Tibial artery (tissue), 4 donors: ENCODE measurements around the gene GFY.

ENCODE experiments used
- DNase-seq, 2 donors: peaks; one replicate each; pipeline ENCODE4 v3.0.0-alpha.2; 2019
- H3K27ac ChIP-seq, 2 donors: fragments of 200-600 bp; sonication (generic) in 1 of 2; 1 replicate in 1 of 2; 2 replicates in 1 of 2; pipeline ENCODE4 v1.5.1; 2018 to 2019; ENCODE audit warnings: mild to moderate bottlenecking in 1 of 2
- H3K27me3 ChIP-seq, 2 donors: fragments of 200-600 bp; sonication (generic) in 1 of 2; one replicate each; pipeline versions ENCODE4 v1.5.1 to v1.6.0; 2016 to 2019
- H3K36me3 ChIP-seq, 3 donors: fragments of 200-600 bp; sonication (generic) in 2 of 3; one replicate each; pipeline ENCODE4 v1.5.1; 2016 to 2019; ENCODE audit warnings: mild to moderate bottlenecking in 2 of 3
- H3K4me1 ChIP-seq, 4 donors: fragments of 200-600 bp; sonication (generic) in 2 of 4; 1 replicate in 3 of 4; 2 replicates in 1 of 4; pipeline ENCODE4 v1.5.1; 2016 to 2019
- H3K4me3 ChIP-seq, 2 donors: fragments of 200-600 bp; sonication (generic) in 1 of 2; 1 replicate in 1 of 2; 2 replicates in 1 of 2; pipeline ENCODE4 v1.5.1; 2018 to 2019; ENCODE audit warnings: mild to moderate bottlenecking in 2 of 2
- H3K9me3 ChIP-seq, 3 donors: fragments of 200-600 bp; sonication (generic) in 1 of 3; one replicate each; pipeline ENCODE4 v1.5.1; 2016 to 2019
- CTCF ChIP-seq, 2 experiments: fragments of 200-600 bp in 1 of 2; fragments of 450-650 bp in 1 of 2; IDR thresholded peaks; one replicate each; pipeline ENCODE4 v1.5.1; 2017 to 2019; ENCODE audit warnings: antibody characterized with exemption in 2 of 2, mild to moderate bottlenecking in 1 of 2, moderate library complexity in 1 of 2
- intact Hi-C: fragments of 100-400 bp; cut with DNase I; formaldehyde crosslinking; loops from one replicate; pipeline ENCODE4 v1.15.0; 2023; ENCODE audit warnings: low total_unique reads

Gene GFY

GRCh38 chr19:49440439-49441209, 15.4 kb downstream of the GFY start:
- no peaks in the 10 kb centered on the region for H3K36me3 ChIP-seq
- H3K4me1 ChIP-seq = peaks cover 0 to 24% (median 10%) of the 10 kb centered on the region in 4 donors
- peaks cover 0 to 70% of the 10 kb centered on the region in 2 donors for H3K27me3 ChIP-seq
- no peak for TF ChIP-seq CTCF (IDR thresholded peaks at IDR 0.05)
- peak overlapping the region; percentile 7 to 34 for H3K4me3 ChIP-seq
- DNase-seq = no peak
- intact Hi-C loops = loop anchor here (10.0 kb wide), 1 partner anchor 176 kb away; no protein-coding TSS in a partner anchor
- no peak overlapping the region for H3K27ac ChIP-seq
- no peaks in the 10 kb centered on the region for H3K9me3 ChIP-seq

GRCh38 chr19:49441210-49441959, 16.2 kb downstream of the GFY start, which contains the start of gene SLC17A7:
Gene SLC17A7 (minus strand): TSS chr19:49441527. CDS start chr19:49441379, 148 bp downstream.
- Histone ChIP-seq H3K36me3 (peaks cover 0 to 3% (median 0%) of the 10 kb centered on the region in 3 donors), H3K4me3 (peak within 1 kb of the TSS; percentile 57 to 80), H3K27me3 (peaks cover 0 to 62% of the 10 kb centered on the region in 2 donors), H3K4me1 (peaks cover 0 to 22% (median 10%) of the 10 kb centered on the region in 4 donors), H3K9me3 (no peaks in the 10 kb centered on the region), H3K27ac (peak within 1 kb of the TSS; percentile 74 to 77)
- peak; percentile 72 to 82 for DNase-seq
- intact Hi-C loops = loop anchor here (10.0 kb wide), 1 partner anchor 177 kb away; no protein-coding TSS in a partner anchor
- TF ChIP-seq CTCF (IDR thresholded peaks at IDR 0.05) = no peak

GRCh38 chr19:49441960-49442350, 16.8 kb downstream of the GFY start:
- Histone ChIP-seq H3K36me3 (peaks cover 0 to 9% (median 6%) of the 10 kb centered on the region in 3 donors), H3K4me1 (peaks cover 0 to 21% (median 10%) of the 10 kb centered on the region in 4 donors), H3K4me3 (peak overlapping the region; percentile 57 to 80), H3K27ac (peak overlapping the region in 1 of 2 donors; percentile 77), H3K9me3 (no peaks in the 10 kb centered on the region), H3K27me3 (peaks cover 0 to 56% of the 10 kb centered on the region in 2 donors)
- no peak for DNase-seq
- no peak for TF ChIP-seq CTCF (IDR thresholded peaks at IDR 0.05)
- intact Hi-C loops = loop anchor here (2.0 to 10.0 kb wide), 2 partner anchors 49 to 177 kb away; no protein-coding TSS in a partner anchor

- intact Hi-C loops = loop anchor here (2.0 to 10.0 kb wide), 2 partner anchors 50 to 178 kb away; no protein-coding TSS in a partner anchor
- Histone ChIP-seq H3K27ac (peak overlapping the region; percentile 74 to 77), H3K4me1 (peaks cover 0 to 21% (median 10%) of the 10 kb centered on the region in 4 donors), H3K27me3 (peaks cover 0 to 52% of the 10 kb centered on the region in 2 donors), H3K36me3 (peaks cover 0 to 13% (median 7%) of the 10 kb centered on the region in 3 donors), H3K4me3 (peak overlapping the region; percentile 57 to 80), H3K9me3 (no peaks in the 10 kb centered on the region)
- peak; percentile 69 to 79 for DNase-seq
- TF ChIP-seq CTCF (IDR thresholded peaks at IDR 0.05) = no peak
These were observed 17.2 kb downstream of the GFY start for GRCh38 chr19:49442354-49442753.

GRCh38 chr19:49442771-49443365, 17.7 kb downstream of the GFY start:
- peaks cover 0 to 47% of the 10 kb centered on the region in 2 donors for H3K27me3 ChIP-seq
- peaks cover 0 to 21% (median 10%) of the 10 kb centered on the region in 4 donors for H3K4me1 ChIP-seq
- H3K4me3 ChIP-seq = peak overlapping the region; percentile 57 to 80
- no peak for TF ChIP-seq CTCF (IDR thresholded peaks at IDR 0.05)
- no peaks in the 10 kb centered on the region for H3K9me3 ChIP-seq
- peak overlapping the region; percentile 74 to 77 for H3K27ac ChIP-seq
- peaks cover 0 to 17% (median 7%) of the 10 kb centered on the region in 3 donors for H3K36me3 ChIP-seq
- DNase-seq = peak; percentile 96 to 97
- intact Hi-C loops = loop anchor here (2.0 to 10.0 kb wide), 2 partner anchors 50 to 178 kb away; no protein-coding TSS in a partner anchor
